Activated naive CD8-positive, alpha-beta T cell treated with anti-CD3 and anti-CD28 coated beads, Interleukin-2, amount 50 U/mL, for 16 hours (primary cell): Measurements from ENCODE around the gene TLL2.

Experiments
- DNase-seq: peaks from one replicate; pipeline ENCODE4 v3.0.0-alpha.2; 2020; ENCODE audit warnings: low read depth, low spot score

Gene TLL2

GRCh38 chr10:96395931-96396877, 117.5 kb downstream of the TLL2 start:
- DNase-seq: peak; percentile 26

- no peak for DNase-seq
Observed at GRCh38 chr10:96390460-96390864, 123.3 kb downstream of the TLL2 start.

DNA sequence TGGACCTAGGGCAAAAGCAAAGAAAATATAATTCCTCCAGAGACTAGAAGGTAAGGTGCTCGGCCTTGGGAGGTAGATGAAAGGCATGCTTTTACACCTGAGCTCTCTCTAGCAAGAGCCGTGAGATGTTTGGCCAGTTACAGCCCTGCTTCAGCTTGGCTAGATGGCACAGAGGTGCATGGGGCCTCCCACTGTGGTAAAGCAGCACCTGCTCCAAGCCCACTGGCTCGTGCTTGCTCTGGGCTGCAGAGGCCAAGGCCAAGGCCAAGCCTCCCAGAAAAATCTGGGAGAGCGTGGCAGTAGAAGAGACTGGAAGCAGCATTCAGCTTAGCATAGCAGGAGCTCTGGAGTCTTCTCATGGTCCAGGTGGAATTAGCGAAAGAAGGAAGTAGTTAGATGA, 123.9 kb downstream of the TLL2 start:
- no peak for DNase-seq

- no peak for DNase-seq
Observed at GRCh38 chr10:96387601-96388000, 126.1 kb downstream of the TLL2 start.

- no peak for DNase-seq
Observed at GRCh38 chr10:96387161-96387560, 126.6 kb downstream of the TLL2 start.

GRCh38 chr10:96384506-96384905, 129.2 kb downstream of the TLL2 start:
- no peak for DNase-seq

- no peak for DNase-seq
Observed at GRCh38 chr10:96380821-96381220, 132.9 kb downstream of the TLL2 start.

DNA sequence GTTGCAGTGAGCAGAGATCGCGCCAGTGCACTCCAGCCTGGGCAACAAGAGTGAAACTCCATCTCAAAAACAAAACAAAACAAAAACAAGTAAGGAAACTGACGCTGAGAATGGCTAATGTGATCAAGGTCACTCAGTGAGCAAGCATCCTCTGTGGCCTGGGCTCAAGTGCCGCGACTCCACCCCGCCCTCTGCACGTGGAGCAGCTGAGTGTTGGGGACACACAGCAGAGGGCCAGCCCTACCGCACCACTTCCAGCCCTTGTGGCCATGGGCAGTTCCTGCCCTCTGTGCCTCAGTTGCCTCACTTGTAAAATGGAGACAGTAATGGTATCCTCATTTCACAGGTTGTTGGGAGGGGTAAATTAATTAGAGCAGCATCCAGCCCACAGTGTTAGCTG, 134.0 kb downstream of the TLL2 start:
- DNase-seq: no peak

DNA sequence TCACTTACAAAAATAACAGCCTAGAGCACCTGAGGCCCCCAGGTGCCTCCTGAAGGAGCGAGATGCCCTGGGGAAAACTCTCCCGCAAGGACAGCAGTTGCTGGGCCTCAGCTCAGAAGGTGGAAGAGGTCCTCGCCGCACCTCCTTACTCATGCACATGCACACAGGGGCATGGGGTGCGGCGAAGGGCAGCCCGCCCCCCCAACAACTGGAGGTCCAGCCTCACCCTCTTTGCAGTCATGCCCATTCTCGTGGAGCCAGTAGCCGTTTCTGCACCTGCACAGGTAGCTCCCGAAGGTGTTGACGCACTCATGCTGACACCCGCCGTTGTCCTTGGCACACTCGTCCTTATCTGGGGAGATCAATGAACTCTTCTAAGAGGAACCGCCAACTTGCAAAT, 135.0 kb downstream of the TLL2 start:
- no peak for DNase-seq

- DNase-seq: no peak
Observed at GRCh38 chr10:96377816-96378294, 135.9 kb downstream of the TLL2 start.

GRCh38 chr10:96376483-96376882, 137.2 kb downstream of the TLL2 start:
- no peak for DNase-seq

- peak; percentile 52 for DNase-seq
Observed at GRCh38 chr10:96374985-96375830, 138.5 kb downstream of the TLL2 start.

- no peak for DNase-seq
Observed at GRCh38 chr10:96374639-96374984, 139.1 kb downstream of the TLL2 start.

- no peak for DNase-seq
Observed at GRCh38 chr10:96374004-96374403, 139.7 kb downstream of the TLL2 start.

DNA sequence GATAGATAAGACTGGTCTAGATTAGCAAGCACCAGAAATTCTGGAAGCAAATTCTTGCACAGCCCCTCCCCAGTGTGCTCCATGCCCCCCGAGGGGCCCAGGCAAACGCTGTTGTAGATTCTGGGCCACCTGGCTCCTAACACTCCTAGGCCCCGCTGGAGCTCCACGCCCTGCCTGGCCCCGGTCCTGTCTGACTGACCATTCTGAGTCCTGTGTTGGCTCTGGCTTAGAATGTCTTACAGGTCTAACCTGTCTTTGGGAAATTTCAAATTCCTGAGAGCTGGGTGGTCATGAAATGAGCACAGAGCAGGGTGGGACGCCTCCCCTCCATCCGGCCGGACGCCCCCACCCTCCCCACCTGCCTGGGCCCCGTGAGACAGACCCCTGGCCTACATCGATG, 142.4 kb downstream of the TLL2 start:
- DNase-seq: no peak

DNA sequence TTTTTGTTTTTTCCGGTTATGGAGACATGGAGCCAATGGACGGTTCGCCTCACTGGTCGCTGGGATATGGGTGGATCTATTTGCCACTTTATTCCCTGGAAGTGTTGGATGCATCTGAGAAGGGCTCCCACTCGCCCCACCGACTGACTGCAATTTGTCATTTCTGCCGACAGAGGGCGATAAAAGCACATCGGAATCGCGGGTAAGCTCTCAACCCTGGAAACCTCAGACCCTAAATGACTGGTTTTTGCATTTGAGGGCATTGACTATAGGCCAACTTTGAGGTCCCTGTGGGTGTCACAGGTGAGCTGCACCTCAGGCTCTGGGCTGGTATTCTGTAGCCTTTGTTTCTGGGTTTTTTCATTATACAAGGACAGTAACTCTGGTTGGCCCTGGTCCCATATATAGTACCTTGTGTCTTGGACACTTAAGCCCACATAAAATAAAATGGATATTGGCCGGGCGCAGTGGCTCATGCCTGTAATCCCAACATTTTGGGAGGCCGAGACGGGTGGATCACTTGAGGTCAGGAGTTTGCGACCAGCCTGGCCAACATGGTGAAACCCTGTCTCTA, 143.1 kb downstream of the TLL2 start:
- peak; percentile 26 for DNase-seq

- no peak for DNase-seq
Observed at GRCh38 chr10:96369890-96370583, 143.7 kb downstream of the TLL2 start.

- DNase-seq: no peak
Observed at GRCh38 chr10:96368971-96369370, 144.8 kb downstream of the TLL2 start.

DNA sequence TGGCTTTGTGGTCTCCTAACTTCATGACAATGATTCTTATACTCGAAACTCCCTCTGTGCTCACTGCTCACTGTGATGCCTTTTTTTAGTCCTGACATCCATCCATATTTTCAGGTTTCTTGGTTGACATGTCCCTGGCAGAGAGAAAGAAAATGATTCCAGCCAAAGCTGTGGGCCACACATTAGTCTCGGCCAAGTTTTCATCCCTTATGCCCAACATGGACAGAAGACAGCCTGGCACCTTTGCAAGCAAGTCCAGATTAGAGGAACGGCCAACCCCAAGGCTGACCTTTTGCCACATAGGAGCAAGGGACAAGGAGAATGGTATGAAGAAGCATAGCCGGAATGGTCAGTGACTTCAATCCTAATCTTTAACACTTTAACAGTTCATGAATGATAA, 146.3 kb downstream of the TLL2 start:
- no peak for DNase-seq

DNA sequence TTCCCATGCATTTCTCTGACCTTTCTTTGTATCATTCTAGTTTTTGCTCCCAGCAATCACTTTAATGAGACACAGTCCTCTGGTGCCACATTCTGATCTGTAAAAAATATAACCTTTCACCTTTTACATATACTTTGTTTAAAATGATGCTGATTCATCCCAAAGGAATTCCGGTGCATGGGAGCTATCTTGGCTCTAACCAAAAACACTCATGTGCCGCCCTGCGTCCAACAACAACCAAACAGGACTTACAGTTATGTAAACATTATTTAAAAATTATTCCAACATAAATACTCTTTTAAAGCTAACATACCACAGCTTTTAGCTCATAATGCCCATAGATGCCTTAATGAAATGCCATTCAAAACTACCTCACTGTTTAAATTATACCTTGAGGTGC, 147.2 kb downstream of the TLL2 start:
- no peak for DNase-seq

DNA sequence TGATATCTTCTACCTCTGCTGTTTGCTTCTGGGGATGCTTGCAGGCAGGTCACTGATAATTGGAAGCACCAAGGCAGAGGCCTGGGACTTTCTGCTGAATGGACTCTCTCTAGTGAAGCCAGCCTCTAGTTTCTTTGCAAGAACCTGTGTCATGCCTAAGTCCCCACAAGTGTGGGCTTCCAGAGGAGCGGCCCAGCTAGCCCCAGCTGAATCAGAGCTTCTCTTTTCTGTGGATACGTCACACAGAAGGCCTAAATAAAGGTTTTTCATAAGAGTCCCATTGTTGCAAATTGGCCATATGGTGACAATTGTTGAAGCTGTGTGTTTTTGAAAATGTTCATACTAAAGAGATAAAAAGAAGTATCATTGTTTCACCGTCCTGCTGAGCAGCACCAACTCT, 148.2 kb downstream of the TLL2 start:
- no peak for DNase-seq

GRCh38 chr10:96360766-96361165, 153.0 kb downstream of the TLL2 start:
- DNase-seq: no peak
